Activated CD4-positive, alpha-beta T cell treated with anti-CD3 and anti-CD28 coated beads, Interleukin-2, amount 50 U/mL, for 16 hours (primary cell): ENCODE data around the gene MS4A3.
"Not testable (repeated sequence)": the region's sequence is repeated elsewhere in the genome, so short reads cannot be mapped to it uniquely, and the experiment has no call there.

ENCODE experiments used
- DNase-seq: peaks from one replicate; pipeline ENCODE4 v3.0.0-alpha.2; 2020

MS4A3 gene

DNA sequence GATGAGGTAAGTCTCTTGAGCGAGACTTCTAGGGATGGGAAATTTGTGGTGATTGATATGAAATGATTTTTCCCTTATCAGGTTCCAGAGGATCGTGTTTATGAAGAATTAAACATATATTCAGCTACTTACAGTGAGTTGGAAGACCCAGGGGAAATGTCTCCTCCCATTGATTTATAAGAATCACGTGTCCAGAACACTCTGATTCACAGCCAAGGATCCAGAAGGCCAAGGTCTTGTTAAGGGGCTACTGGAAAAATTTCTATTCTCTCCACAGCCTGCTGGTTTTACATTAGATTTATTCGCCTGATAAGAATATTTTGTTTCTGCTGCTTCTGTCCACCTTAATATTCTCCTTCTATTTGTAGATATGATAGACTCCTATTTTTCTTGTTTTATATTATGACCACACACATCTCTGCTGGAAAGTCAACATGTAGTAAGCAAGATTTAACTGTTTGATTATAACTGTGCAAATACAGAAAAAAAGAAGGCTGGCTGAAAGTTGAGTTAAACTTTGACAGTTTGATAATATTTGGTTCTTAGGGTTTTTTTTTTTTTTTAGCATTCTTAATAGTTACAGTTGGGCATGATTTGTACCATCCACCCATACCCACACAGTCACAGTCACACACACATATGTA, 39.1 kb downstream of the MS4A3 start:
- DNase-seq = no peak

DNA sequence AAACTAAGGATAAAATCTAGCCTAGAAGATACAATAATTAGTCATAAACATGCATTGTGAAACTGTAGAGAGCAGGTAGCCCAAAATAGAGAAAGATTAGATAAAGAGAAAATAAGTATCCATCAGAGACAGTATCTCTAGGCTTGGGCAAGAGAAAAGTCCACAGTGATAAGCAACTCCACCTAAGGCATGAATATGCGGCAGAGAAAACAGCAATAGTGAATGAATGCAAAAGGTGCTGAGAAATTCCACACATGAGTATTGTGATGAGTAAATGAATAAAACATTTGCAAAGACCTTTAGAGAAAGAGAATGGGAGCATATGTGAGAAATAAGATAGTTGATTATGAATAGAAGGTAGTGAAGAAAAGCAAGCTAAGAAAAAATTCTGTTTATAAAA, 40.7 kb downstream of the MS4A3 start:
- no peak for DNase-seq

DNA sequence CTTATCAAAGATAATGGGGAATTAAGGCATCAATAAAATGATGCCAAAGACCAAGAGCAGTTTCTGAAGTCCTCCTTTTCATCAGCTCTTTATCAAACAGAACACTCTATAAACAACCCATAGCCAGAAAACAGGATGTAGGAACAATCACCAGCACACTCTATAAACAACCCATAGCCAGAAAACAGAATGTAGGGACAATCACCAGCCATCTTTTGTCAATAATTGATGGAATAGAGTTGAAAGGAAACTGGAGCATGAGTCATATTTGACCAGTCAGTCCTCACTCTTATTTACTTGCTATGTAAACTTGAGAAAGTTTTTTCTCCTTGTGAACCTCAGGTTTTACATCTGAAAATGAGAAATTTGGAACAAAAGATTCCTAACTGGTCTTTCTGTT, 42.0 kb downstream of the MS4A3 start:
- no peak for DNase-seq

DNA sequence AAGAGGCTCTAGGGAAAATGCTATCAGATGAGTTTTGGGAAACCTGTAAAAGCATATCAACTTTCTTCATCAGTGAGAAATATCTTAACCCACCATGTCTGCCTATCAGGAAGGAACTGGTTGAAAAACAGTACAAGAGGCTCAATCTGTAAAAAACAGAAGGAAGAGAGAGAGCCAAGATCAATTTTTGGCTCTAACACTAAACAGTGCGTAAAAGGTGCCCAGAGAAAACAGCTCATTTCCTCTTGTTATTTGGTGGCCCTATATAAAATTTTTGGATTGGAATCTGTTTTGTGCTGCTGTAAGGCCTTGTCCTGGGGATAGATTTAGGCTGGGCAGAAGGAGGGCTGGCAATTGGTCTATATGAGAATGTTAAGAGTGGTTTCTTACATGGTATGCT, 44.1 kb downstream of the MS4A3 start:
- DNase-seq = no peak

GRCh38 chr11:60101368-60101767, 44.9 kb downstream of the MS4A3 start:
- not testable (repeated sequence) for DNase-seq

DNA sequence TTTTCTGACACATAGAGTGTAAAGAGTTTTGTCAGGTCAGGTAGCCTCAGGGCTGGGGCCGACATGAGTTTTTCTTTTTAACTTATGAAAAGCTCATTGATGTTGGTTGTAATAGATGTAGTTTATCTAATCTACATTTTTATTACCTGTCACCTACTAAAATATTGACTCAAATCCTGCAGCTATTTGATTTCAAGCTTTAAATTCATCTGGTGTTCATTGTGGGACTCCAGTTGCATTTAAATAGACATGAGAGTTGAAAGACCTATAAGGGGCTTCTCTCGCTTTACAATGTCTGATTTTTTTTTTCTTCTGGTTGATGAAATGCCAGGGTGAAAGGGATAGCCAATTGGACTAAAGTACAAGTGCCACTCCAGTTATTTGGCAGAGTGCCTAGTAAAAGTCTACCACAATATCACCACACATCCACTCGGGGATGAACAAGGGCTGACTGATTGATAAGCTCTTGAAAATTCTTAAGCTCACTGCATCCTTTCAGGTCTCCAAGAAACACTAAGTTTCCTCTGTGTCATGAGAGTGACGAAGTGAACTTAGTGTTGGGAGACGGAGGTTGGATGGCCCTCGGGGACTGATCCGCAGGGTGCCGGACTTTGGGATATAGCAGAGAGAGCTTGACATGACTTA, 48.1 kb downstream of the MS4A3 start:
- not testable (repeated sequence) for DNase-seq

- not testable (repeated sequence) for DNase-seq
Measured at GRCh38 chr11:60108631-60109030, 52.2 kb downstream of the MS4A3 start.

- DNase-seq = no peak
Measured at GRCh38 chr11:60111793-60112192, 55.3 kb downstream of the MS4A3 start.

- no peak for DNase-seq
Measured at GRCh38 chr11:60116996-60117790, 60.7 kb downstream of the MS4A3 start.

DNA sequence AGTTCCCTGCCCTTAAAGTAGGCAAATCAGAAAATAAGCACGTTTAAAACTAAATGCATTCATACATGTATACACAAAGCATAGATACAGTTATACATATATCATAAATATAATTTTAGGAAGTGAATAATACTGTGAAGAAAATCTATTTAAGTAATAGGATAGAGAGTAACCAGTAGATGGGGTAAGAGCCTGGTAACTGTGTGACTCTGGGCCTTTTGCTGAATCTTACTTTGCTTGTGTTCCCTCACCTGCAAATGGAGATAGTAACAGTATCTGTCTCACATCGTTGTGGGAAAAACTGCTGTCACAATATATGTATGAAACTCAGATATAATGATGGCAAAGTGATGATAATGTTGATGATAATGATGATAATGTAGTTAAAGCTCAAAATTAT, 61.9 kb downstream of the MS4A3 start:
- no peak for DNase-seq

DNA sequence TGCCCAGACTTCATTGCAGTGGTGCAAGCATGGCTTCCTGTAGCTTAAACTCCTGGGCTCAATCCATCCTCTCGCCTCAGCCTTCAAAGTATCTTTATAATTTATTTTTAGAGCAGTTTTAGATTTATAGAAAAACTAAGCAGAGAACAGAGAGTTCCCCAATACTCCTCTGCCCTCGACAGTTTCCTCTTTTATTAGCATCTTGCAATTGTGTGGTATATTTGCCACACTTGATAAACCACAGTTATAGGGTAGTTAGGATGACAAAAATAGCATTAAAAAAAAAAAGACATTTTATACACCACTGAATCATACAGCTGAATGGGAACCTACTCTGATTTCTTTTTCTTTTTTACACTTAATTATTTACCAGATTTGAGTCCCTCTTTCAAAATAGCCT, 63.2 kb downstream of the MS4A3 start:
- no peak for DNase-seq
